Measurements from ENCODE around the gene CEACAM16. TPM values are rescaled to one million over a fixed set of nuclear protein-coding genes. Genes with fewer than 3 reads are reported as not detected.
"Not testable (repeated sequence)": the region's sequence is repeated elsewhere in the genome, so short reads cannot be mapped to it uniquely, and the experiment has no call there.

CEACAM16 gene
- total RNA-seq, 3 donors from 2014 or later: not detected

GRCh38 chr19:44720396-44720795 is 21.4 kb downstream of the CEACAM16 start:
- not testable (repeated sequence) for ATAC-seq; H3K27me3 Mint-ChIP-seq (ENCODE audit: low read depth); DNase-seq; H3K4me3 Mint-ChIP-seq; H3K36me3 Mint-ChIP-seq (ENCODE audit: insufficient read depth); H3K9me3 Mint-ChIP-seq
- peaks cover 22% of the 10 kb centered on the region for H3K4me1 Mint-ChIP-seq (ENCODE audit: low read depth)

GRCh38 chr19:44720945-44721344 is 22.0 kb downstream of the CEACAM16 start:
- ATAC-seq (no peak), DNase-seq (no peak)
- H3K27me3 Mint-ChIP-seq (ENCODE audit: low read depth): no peaks in the 10 kb centered on the region
- H3K36me3 Mint-ChIP-seq (ENCODE audit: insufficient read depth): no peaks in the 10 kb centered on the region
- H3K4me1 Mint-ChIP-seq (ENCODE audit: low read depth): peaks cover 22% of the 10 kb centered on the region
- H3K4me3 Mint-ChIP-seq: no peak overlapping the region
- no peaks in the 10 kb centered on the region for H3K9me3 Mint-ChIP-seq

DNA sequence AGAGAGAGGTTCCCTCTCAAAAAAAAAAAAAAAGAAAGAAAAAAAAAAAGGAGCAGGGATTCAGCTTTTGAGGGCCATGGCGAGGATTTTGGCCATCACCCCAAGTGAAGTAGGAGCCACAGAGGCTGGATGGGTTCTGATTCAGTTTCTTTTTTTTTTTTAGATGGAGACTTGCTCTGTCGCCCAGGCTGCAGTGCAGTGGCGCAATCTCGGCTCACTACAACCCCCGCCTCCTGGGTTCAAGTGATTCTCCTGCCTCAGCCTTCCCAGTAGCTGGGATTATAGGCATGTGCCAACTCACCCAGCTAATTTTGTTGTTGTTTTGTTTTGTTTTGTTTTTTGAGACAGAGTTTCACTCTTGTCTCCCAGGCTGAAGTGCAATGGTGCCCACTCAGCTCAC is 22.4 kb downstream of the CEACAM16 start:
- H3K4me3 Mint-ChIP-seq: not testable (repeated sequence)

DNA sequence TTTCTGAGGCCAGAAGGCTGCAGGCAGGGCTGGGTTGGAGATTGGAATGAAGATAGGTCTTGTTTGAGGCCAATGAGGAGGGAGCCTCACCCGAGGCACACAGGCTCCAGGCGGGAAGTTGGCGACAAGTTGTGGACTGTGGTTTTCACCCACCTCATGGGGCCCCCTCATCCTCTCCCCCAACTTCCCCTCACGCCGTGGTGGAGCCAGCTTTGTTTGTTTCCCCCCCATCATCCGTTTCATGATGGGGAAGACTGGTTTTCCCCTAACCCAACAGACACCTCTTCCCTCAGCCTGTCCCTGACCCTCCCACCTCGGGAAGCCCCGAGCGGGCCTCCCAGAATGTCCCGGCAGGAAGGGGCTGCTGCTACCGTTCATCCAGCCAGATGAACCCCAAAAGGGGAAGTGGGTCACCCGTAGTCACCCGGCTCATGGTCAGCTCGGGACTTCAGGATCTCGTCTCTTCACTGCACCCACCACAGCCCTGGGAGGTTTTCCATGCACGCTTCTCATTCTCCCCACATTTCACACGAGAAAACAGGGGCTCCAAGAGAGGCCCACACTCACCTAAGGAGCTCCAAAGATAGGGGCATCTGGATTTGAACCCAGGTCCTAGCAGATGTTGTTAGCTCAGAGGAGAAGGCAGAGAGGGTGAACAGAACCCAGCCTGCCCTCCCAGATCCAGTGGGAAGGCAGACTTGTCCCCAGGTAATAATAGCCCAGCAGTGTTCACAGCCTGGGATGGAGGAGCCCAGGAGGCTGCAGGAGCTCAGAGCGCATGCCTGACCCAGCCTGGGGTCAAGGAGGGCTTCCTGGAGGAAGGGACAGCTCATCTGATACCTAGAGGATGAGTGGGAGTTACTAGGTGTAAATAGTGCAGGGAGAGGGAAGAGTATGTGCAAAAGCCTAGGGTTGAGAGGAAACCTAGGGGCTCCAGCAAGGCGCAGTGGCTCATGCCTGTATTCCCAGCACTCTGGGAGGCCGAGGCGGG is 23.5 kb downstream of the CEACAM16 start:
- peaks cover 22% of the 10 kb centered on the region for H3K4me1 Mint-ChIP-seq (ENCODE audit: low read depth)
- no peaks in the 10 kb centered on the region for H3K9me3 Mint-ChIP-seq
- H3K27me3 Mint-ChIP-seq (ENCODE audit: low read depth): no peaks in the 10 kb centered on the region
- H3K36me3 Mint-ChIP-seq (ENCODE audit: insufficient read depth): no peaks in the 10 kb centered on the region
- DNase-seq (no peak), ATAC-seq (no peak)
- no peak overlapping the region for H3K4me3 Mint-ChIP-seq

More for the DNA sequence above, 22.4 kb downstream of the CEACAM16 start:
- H3K36me3 Mint-ChIP-seq (ENCODE audit: insufficient read depth); ATAC-seq; H3K27me3 Mint-ChIP-seq (ENCODE audit: low read depth); H3K9me3 Mint-ChIP-seq; DNase-seq: not testable (repeated sequence)
- H3K4me1 Mint-ChIP-seq (ENCODE audit: low read depth): peaks cover 22% of the 10 kb centered on the region

- DNase-seq (no peak), ATAC-seq (peak; percentile 51 to 56)
- Mint-ChIP-seq H3K36me3 (ENCODE audit: insufficient read depth) (no peaks in the 10 kb centered on the region), H3K4me3 (no peak overlapping the region), H3K27me3 (ENCODE audit: low read depth) (no peaks in the 10 kb centered on the region), H3K4me1 (ENCODE audit: low read depth) (peaks cover 30% of the 10 kb centered on the region), H3K9me3 (no peaks in the 10 kb centered on the region)
These were observed 24.5 kb downstream of the CEACAM16 start for GRCh38 chr19:44723299-44723951.

DNA sequence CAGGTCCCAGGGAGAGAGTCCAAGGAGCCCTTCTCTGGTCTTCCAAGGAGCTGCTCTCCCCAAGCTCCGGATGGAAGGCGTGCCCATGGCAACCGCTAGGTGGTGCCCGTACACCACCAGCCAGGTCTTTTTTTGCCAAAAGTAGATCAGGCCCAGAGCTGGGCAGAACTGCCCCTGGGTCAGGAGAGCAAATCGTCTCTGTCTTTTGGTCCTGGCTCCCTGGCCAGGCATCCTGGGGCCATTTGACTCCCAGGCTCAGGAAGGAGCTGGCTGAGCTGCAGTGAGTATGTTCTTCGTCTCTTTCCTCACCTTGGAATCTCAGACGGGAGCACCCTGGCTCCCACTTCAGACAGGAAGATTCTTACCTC is 25.0 kb downstream of the CEACAM16 start:
- no peaks in the 10 kb centered on the region for H3K9me3 Mint-ChIP-seq
- H3K27me3 Mint-ChIP-seq (ENCODE audit: low read depth): no peaks in the 10 kb centered on the region
- peaks cover 30% of the 10 kb centered on the region for H3K4me1 Mint-ChIP-seq (ENCODE audit: low read depth)
- DNase-seq: peak; percentile 78
- no peaks in the 10 kb centered on the region for H3K36me3 Mint-ChIP-seq (ENCODE audit: insufficient read depth)
- ATAC-seq: peak; percentile 90 to 94
- no peak overlapping the region for H3K4me3 Mint-ChIP-seq

GRCh38 chr19:44725251-44725650 is 26.3 kb downstream of the CEACAM16 start:
- DNase-seq (no peak), ATAC-seq (no peak)
- Mint-ChIP-seq H3K9me3 (no peaks in the 10 kb centered on the region), H3K27me3 (ENCODE audit: low read depth) (no peaks in the 10 kb centered on the region), H3K36me3 (ENCODE audit: insufficient read depth) (no peaks in the 10 kb centered on the region), H3K4me3 (no peak overlapping the region), H3K4me1 (ENCODE audit: low read depth) (peaks cover 30% of the 10 kb centered on the region)

GRCh38 chr19:44725684-44726083 is 26.7 kb downstream of the CEACAM16 start:
- H3K4me3 Mint-ChIP-seq: no peak overlapping the region
- H3K27me3 Mint-ChIP-seq (ENCODE audit: low read depth): no peaks in the 10 kb centered on the region
- peaks cover 30% of the 10 kb centered on the region for H3K4me1 Mint-ChIP-seq (ENCODE audit: low read depth)
- ATAC-seq (no peak), DNase-seq (no peak)
- H3K36me3 Mint-ChIP-seq (ENCODE audit: insufficient read depth): no peaks in the 10 kb centered on the region
- no peaks in the 10 kb centered on the region for H3K9me3 Mint-ChIP-seq

DNA sequence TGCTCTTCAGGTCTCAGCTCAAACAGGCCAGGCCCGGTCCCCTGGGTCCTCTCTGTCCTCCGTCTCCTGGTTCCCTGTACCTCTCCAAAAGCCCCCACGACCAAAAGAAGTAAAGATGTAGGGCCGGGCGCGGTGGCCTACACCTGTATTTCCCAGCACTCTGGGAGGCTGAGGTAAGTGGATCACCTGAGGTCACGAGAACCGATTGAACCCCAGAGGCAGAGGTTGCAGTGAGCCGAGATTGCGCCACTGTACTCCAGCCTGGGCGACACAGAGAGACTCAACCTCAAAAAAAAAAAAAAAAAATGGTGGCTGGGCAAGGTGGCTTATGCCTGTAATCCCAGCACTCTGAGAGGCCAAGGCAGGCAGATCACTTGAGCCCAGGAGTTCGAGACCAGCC is 27.5 kb downstream of the CEACAM16 start:
- Mint-ChIP-seq H3K4me3 (no peak overlapping the region), H3K4me1 (ENCODE audit: low read depth) (peaks cover 30% of the 10 kb centered on the region), H3K27me3 (ENCODE audit: low read depth) (no peaks in the 10 kb centered on the region)

GRCh38 chr19:44728178-44728577 is 29.2 kb downstream of the CEACAM16 start:
- H3K36me3 Mint-ChIP-seq (ENCODE audit: insufficient read depth): no peaks in the 10 kb centered on the region
- peaks cover 25% of the 10 kb centered on the region for H3K4me1 Mint-ChIP-seq (ENCODE audit: low read depth)
- H3K27me3 Mint-ChIP-seq (ENCODE audit: low read depth): no peaks in the 10 kb centered on the region
- H3K4me3 Mint-ChIP-seq: no peak overlapping the region
- no peaks in the 10 kb centered on the region for H3K9me3 Mint-ChIP-seq
- no peak for DNase-seq
- no peak for ATAC-seq

More for the DNA sequence above, 27.5 kb downstream of the CEACAM16 start:
- no peaks in the 10 kb centered on the region for H3K36me3 Mint-ChIP-seq (ENCODE audit: insufficient read depth)
- no peak for DNase-seq
- no peaks in the 10 kb centered on the region for H3K9me3 Mint-ChIP-seq
- no peak for ATAC-seq

DNA sequence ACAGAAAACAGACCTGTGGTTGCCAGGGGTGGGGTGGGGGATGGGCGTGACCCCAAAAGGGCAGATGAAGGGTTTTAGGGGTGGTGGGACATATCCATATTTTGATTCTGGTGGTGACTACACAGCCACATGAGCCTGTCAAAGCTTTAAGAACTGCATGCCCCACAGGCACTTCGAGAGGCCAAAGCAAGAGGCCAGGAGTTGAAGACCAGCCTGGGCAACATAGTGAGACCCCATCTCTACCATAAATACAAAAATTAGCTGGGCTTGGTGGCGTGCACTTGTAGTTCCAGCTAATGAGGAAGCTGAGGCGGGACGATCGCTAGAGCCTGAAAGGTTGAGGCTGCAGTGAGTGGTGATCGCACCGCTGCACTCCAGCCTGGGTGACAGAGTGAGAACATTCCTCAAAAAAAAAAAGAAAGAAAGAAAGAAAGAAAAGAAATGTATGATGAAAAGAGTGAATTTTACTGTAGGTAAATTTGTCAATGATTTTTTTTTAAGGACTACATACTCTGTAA is 30.6 kb downstream of the CEACAM16 start:
- no peaks in the 10 kb centered on the region for H3K36me3 Mint-ChIP-seq (ENCODE audit: insufficient read depth)
- no peak for ATAC-seq
- DNase-seq: no peak
- H3K4me1 Mint-ChIP-seq (ENCODE audit: low read depth): peaks cover 12% of the 10 kb centered on the region
- H3K9me3 Mint-ChIP-seq: no peaks in the 10 kb centered on the region
- H3K27me3 Mint-ChIP-seq (ENCODE audit: low read depth): no peaks in the 10 kb centered on the region
- H3K4me3 Mint-ChIP-seq: no peak overlapping the region

DNA sequence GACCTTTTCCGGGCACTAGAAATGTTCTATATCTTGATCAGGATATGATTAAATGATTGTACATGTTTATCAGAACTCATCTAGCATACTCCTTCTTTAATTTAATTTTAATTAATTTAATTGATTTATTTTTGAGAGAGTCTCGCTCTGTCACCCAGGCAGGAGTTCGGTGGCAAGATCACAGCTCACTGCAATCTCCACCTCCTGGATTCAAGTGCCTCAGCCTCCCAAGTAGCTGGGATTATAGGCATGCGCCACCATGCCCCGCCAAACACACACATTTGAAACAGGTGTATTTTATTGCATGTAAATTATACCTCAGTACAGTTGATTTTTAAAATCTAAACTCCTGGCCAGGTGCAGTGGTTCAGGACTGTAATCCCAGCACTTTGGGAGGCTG is 32.1 kb downstream of the CEACAM16 start:
- Mint-ChIP-seq H3K4me3 (no peak overlapping the region), H3K4me1 (ENCODE audit: low read depth) (peaks cover 8% of the 10 kb centered on the region), H3K27me3 (ENCODE audit: low read depth) (no peaks in the 10 kb centered on the region), H3K36me3 (ENCODE audit: insufficient read depth) (no peaks in the 10 kb centered on the region), H3K9me3 (no peaks in the 10 kb centered on the region)
- DNase-seq (no peak), ATAC-seq (no peak)

- Mint-ChIP-seq H3K4me1 (ENCODE audit: low read depth) (peaks cover 8% of the 10 kb centered on the region), H3K27me3 (ENCODE audit: low read depth) (no peaks in the 10 kb centered on the region), H3K4me3 (no peak overlapping the region), H3K9me3 (no peaks in the 10 kb centered on the region), H3K36me3 (ENCODE audit: insufficient read depth) (no peaks in the 10 kb centered on the region)
- ATAC-seq: no peak
- no peak for DNase-seq
These were observed 32.7 kb downstream of the CEACAM16 start for GRCh38 chr19:44731622-44732021.

DNA sequence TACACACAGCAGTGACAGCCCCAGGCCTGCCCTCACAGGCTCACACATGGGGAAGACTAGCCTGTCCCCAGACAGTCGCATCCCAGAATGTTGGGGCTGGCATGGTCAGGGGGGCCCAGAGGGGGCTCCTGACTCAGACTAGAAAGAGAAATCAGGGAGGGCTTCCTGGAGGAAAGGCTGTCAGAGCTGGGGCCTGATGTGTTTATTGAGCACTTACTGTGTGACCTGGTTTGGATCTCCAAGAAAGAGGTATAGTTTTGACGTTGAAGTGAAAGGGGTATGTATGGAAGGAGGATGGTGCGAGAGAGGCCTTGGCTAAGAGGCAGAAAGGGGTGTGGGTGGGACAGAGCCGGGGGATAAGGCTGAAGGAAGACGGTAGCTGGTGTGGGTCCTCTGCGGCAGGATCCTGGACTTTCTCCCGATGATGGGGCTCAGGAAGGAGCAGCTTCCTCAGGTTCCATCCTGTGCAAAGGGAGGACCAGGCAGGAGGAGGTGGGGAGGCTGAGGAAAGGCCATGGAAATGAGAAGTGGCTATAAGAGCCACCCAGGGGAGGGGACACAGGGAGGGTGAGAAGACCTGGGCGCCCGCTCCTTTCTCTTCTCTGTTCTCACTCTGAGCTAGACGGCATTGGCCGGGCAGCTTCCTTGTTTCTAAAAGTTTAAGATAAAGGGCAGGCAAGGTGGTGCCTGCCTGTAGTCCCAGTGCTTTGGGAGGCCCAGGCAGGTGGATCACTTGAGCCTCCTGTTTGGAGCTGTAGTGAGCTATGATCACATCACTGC is 33.5 kb downstream of the CEACAM16 start:
- no peaks in the 10 kb centered on the region for H3K9me3 Mint-ChIP-seq
- no peak for ATAC-seq
- DNase-seq: no peak
- no peaks in the 10 kb centered on the region for H3K27me3 Mint-ChIP-seq (ENCODE audit: low read depth)
- H3K36me3 Mint-ChIP-seq (ENCODE audit: insufficient read depth): no peaks in the 10 kb centered on the region
- H3K4me1 Mint-ChIP-seq (ENCODE audit: low read depth): peaks cover 11% of the 10 kb centered on the region
- H3K4me3 Mint-ChIP-seq: no peak overlapping the region

Measured in activated T-cell treated with anti-CD3 and anti-CD28 coated beads, Interleukin-2, amount 50 U/mL, for 4 hours (primary cell).